Caco-2 (cell line): ENCODE data around the gene MN1. TPM values are rescaled to one million over a fixed set of nuclear protein-coding genes. Genes with fewer than 3 reads are reported as not detected.

Source experiments
- BruUV-seq: library from RNA; stranded (reverse); fragments of 400-500 nt; replicated peaks from 2 replicates; lab custom pipeline; 2021; lab: Mats Ljungman, UMichigan
- CTCF ChIA-PET: fragments of 300-600 bp; sonication (Branson Sonifier 250); formaldehyde crosslinking; loops from one replicate; lab custom pipeline; 2022; ENCODE audit warnings: antibody characterized with exemption; lab: Charles Lee
- POLR2A ChIA-PET: fragments of 300-600 bp; sonication (Branson Sonifier 250); formaldehyde crosslinking; loops from one replicate; lab custom pipeline; 2022; ENCODE audit warnings: antibody characterized with exemption; lab: Charles Lee
- DNase-seq, 2 experiments: peaks; one replicate each; pipeline versions ENCODE4 v3.0.0 to v3.0.0-alpha.2; 2020 to 2022
- H3K27me3 ChIP-seq: replicated peaks from 2 replicates; pipeline ENCODE4 v1.6.0; 2011; ENCODE audit warnings: low read length; ENCODE audit not compliant: control insufficient read depth, insufficient read depth
- H3K36me3 ChIP-seq: 2 replicates; pipeline ENCODE4 v1.5.1; 2011; ENCODE audit warnings: low read length; ENCODE audit not compliant: control insufficient read depth, insufficient read depth
- H3K4me1 ChIP-seq: fragments of 250-450 bp; sonication (Bioruptor Pico); 2 replicates; pipeline ENCODE4 v1.5.1; 2020; ENCODE audit warnings: mild to moderate bottlenecking
- H3K4me3 ChIP-seq: 2 replicates; pipeline ENCODE4 v1.5.1; 2011; ENCODE audit warnings: low read depth, mild to moderate bottlenecking, control low read depth, low read length
- H3K9me3 ChIP-seq: fragments of 250-450 bp; sonication (Bioruptor Pico); 2 replicates; pipeline ENCODE4 v1.5.1; 2020; ENCODE audit warnings: mild to moderate bottlenecking, moderate library complexity
- H3K27ac Mint-ChIP-seq: one replicate; pipeline ENCODE4 v1.8.0; 2022; ENCODE audit warnings: mixed read lengths; ENCODE audit not compliant: unreplicated experiment
- H3K27me3 Mint-ChIP-seq: one replicate; pipeline ENCODE4 v1.8.0; 2022; ENCODE audit warnings: mixed read lengths; ENCODE audit not compliant: insufficient read depth, unreplicated experiment
- H3K36me3 Mint-ChIP-seq: one replicate; pipeline ENCODE4 v1.8.0; 2022; ENCODE audit warnings: mild to moderate bottlenecking, mixed read lengths; ENCODE audit not compliant: insufficient read depth, unreplicated experiment
- H3K4me1 Mint-ChIP-seq: one replicate; pipeline ENCODE4 v1.8.0; 2022; ENCODE audit warnings: low read depth, mixed read lengths; ENCODE audit not compliant: unreplicated experiment
- H3K4me3 Mint-ChIP-seq: one replicate; pipeline ENCODE4 v1.8.0; 2022; ENCODE audit warnings: mild to moderate bottlenecking, moderate library complexity, mixed read lengths; ENCODE audit not compliant: unreplicated experiment
- H3K9me3 Mint-ChIP-seq: one replicate; pipeline ENCODE4 v1.8.0; 2022; ENCODE audit warnings: mixed read lengths; ENCODE audit not compliant: unreplicated experiment
- CTCF ChIP-seq, 2 experiments: fragments of 200-600 bp in 1 of 2; IDR thresholded peaks; 1 replicate in 1 of 2; 2 replicates in 1 of 2; pipeline versions ENCODE4 v1.5.1 to v1.8.0; 2011 to 2022; ENCODE audit warnings: antibody characterized with exemption in 1 of 2, control low read depth in 1 of 2, inconsistent platforms in 1 of 2, low read depth in 1 of 2, low read length in 1 of 2, mild to moderate bottlenecking in 1 of 2, moderate library complexity in 1 of 2; ENCODE audit not compliant: insufficient read depth in 1 of 2, severe bottlenecking in 1 of 2, unreplicated experiment in 1 of 2
- intact Hi-C: fragments of 100-400 bp; cut with micrococcal nuclease; formaldehyde crosslinking; loops from one replicate; pipeline ENCODE4 v1.10.0; 2022; ENCODE audit not compliant: unreplicated experiment
- total RNA-seq: library from RNA; stranded (reverse); gene quantifications from 2 replicates; pipeline ENCODE4 v1.2.3, GENCODE V29; 2022

Gene MN1
- total RNA-seq, 1 experiment from 2014 or later: 0.32 TPM

- H3K4me3 ChIP-seq: no peak overlapping the region
- POLR2A ChIA-PET: no interaction called here
- no peaks in the 10 kb centered on the region for H3K9me3 Mint-ChIP-seq
- no TSS peak for BruUV-seq
- no peak overlapping the region for H3K4me3 Mint-ChIP-seq
- H3K27me3 ChIP-seq: no peaks in the 10 kb centered on the region
- no peaks in the 10 kb centered on the region for H3K4me1 ChIP-seq
- CTCF ChIA-PET: no interaction called here
- peaks cover 5% of the 10 kb centered on the region for H3K36me3 Mint-ChIP-seq
- no peak overlapping the region for H3K27ac Mint-ChIP-seq
- H3K9me3 ChIP-seq: no peaks in the 10 kb centered on the region
- TF ChIP-seq CTCF (IDR thresholded peaks at IDR 0.05; ENCODE audit: insufficient read depth in 1 of 2, low read depth in 1 of 2, low read length in 1 of 2, severe bottlenecking in 1 of 2, unreplicated experiment in 1 of 2): no peak
- DNase-seq: no peak
- H3K27me3 Mint-ChIP-seq: peaks cover 3% of the 10 kb centered on the region
- H3K36me3 ChIP-seq: no peaks in the 10 kb centered on the region
- intact Hi-C loops: no loop called here
- H3K4me1 Mint-ChIP-seq: no peaks in the 10 kb centered on the region
Measured at GRCh38 chr22:27768027-27768653, 33.4 kb downstream of the MN1 start.

- DNase-seq: no peak
- Histone ChIP-seq H3K36me3 (no peaks in the 10 kb centered on the region), H3K9me3 (no peaks in the 10 kb centered on the region), H3K4me1 (no peaks in the 10 kb centered on the region), H3K4me3 (no peak overlapping the region), H3K27me3 (no peaks in the 10 kb centered on the region)
- no TSS peak for BruUV-seq
- Mint-ChIP-seq H3K36me3 (peaks cover 5% of the 10 kb centered on the region), H3K27ac (no peak overlapping the region), H3K27me3 (peaks cover 3% of the 10 kb centered on the region), H3K4me3 (no peak overlapping the region), H3K9me3 (no peaks in the 10 kb centered on the region), H3K4me1 (no peaks in the 10 kb centered on the region)
- intact Hi-C loops: no loop called here
- ChIA-PET POLR2A (no interaction called here), CTCF (no interaction called here)
- TF ChIP-seq CTCF (IDR thresholded peaks at IDR 0.05; ENCODE audit: insufficient read depth in 1 of 2, low read depth in 1 of 2, low read length in 1 of 2, severe bottlenecking in 1 of 2, unreplicated experiment in 1 of 2): no peak
Measured at GRCh38 chr22:27766679-27767078, 34.9 kb downstream of the MN1 start.

- ChIA-PET CTCF (no interaction called here), POLR2A (no interaction called here)
- no peaks in the 10 kb centered on the region for H3K4me1 ChIP-seq
- DNase-seq: no peak
- H3K27ac Mint-ChIP-seq: no peak overlapping the region
- no peaks in the 10 kb centered on the region for H3K4me1 Mint-ChIP-seq
- H3K27me3 ChIP-seq: no peaks in the 10 kb centered on the region
- H3K4me3 Mint-ChIP-seq: no peak overlapping the region
- peaks cover 3% of the 10 kb centered on the region for H3K27me3 Mint-ChIP-seq
- no peak overlapping the region for H3K4me3 ChIP-seq
- TF ChIP-seq CTCF (IDR thresholded peaks at IDR 0.05; ENCODE audit: insufficient read depth in 1 of 2, low read depth in 1 of 2, low read length in 1 of 2, severe bottlenecking in 1 of 2, unreplicated experiment in 1 of 2): no peak
- no peaks in the 10 kb centered on the region for H3K36me3 ChIP-seq
- no TSS peak for BruUV-seq
- intact Hi-C loops: no loop called here
- H3K9me3 Mint-ChIP-seq: no peaks in the 10 kb centered on the region
- H3K36me3 Mint-ChIP-seq: peaks cover 5% of the 10 kb centered on the region
- H3K9me3 ChIP-seq: no peaks in the 10 kb centered on the region
Measured at GRCh38 chr22:27765706-27766291, 35.8 kb downstream of the MN1 start.
